Vagina (tissue), 2 donors: ENCODE results near the gene AMH. TPM values are rescaled to one million over a fixed set of nuclear protein-coding genes. Genes with fewer than 3 reads are reported as not detected.

Experiments used
- DNase-seq, 2 donors: peaks; one replicate each; pipeline ENCODE4 v3.0.0-alpha.2; 2017; ENCODE audit errors: extremely low spot score in 2 of 2
- H3K27ac ChIP-seq: fragments of 200-600 bp; sonication (generic); one replicate; pipeline ENCODE4 v1.5.1; 2019
- H3K27me3 ChIP-seq: fragments of 200-600 bp; sonication (generic); one replicate; pipeline ENCODE4 v1.5.1; 2019
- H3K36me3 ChIP-seq, 2 donors: fragments of 200-600 bp; sonication (generic); one replicate each; pipeline ENCODE4 v1.5.1; 2017 to 2019
- H3K4me1 ChIP-seq: fragments of 200-600 bp; sonication (generic); one replicate; pipeline ENCODE4 v1.5.1; 2019
- H3K4me3 ChIP-seq, 2 donors: fragments of 200-600 bp; sonication (generic); 1 replicate in 1 of 2; 2 replicates in 1 of 2; pipeline ENCODE4 v1.5.1; 2016 to 2019
- H3K9me3 ChIP-seq: fragments of 200-600 bp; sonication (generic); one replicate; pipeline ENCODE4 v1.5.1; 2019
- CTCF ChIP-seq, 3 experiments: fragments of 450-650 bp in 2 of 3; fragments of 200-600 bp in 1 of 3; sonication (generic) in 1 of 3; IDR thresholded peaks; one replicate each; pipeline ENCODE4 v1.5.1; 2017 to 2019; ENCODE audit warnings: antibody characterized with exemption in 3 of 3, mild to moderate bottlenecking in 2 of 3, moderate library complexity in 2 of 3
- POLR2A ChIP-seq, 2 donors: fragments of 450-650 bp; IDR thresholded peaks; one replicate each; pipeline ENCODE4 v1.6.1; 2017; ENCODE audit warnings: antibody characterized with exemption in 2 of 2, mild to moderate bottlenecking in 2 of 2, moderate library complexity in 2 of 2
- POLR2AphosphoS5 ChIP-seq, 2 donors: sonication (generic); formaldehyde crosslinking; IDR thresholded peaks; one replicate each; pipeline ENCODE4 v1.9.0; 2017; ENCODE audit warnings: antibody characterized with exemption in 2 of 2, mild to moderate bottlenecking in 2 of 2, low read depth in 1 of 2; ENCODE audit not compliant: insufficient read depth in 1 of 2
- intact Hi-C: fragments of 100-400 bp; cut with DNase I; formaldehyde crosslinking; loops from one replicate; pipeline ENCODE4 v1.15.1; 2023
- total RNA-seq: library from RNA; depleted of rRNA; stranded (reverse); fragments of >200 nt; gene quantifications from one replicate; pipeline ENCODE4 v1.2.3, GENCODE V29; 2016

AMH gene
- total RNA-seq, 1 donor from 2014 or later = 2.7 TPM

GRCh38 chr19:2286402-2287140 is 37.4 kb downstream of the AMH start:
- Histone ChIP-seq H3K9me3 (no peaks in the 10 kb centered on the region), H3K4me1 (peaks cover 34% of the 10 kb centered on the region), H3K4me3 (no peak overlapping the region), H3K27ac (no peak overlapping the region), H3K36me3 (no peaks in the 10 kb centered on the region), H3K27me3 (peaks cover 8% of the 10 kb centered on the region)
- intact Hi-C loops = no loop called here
- no peak for DNase-seq
- TF ChIP-seq CTCF (IDR thresholded peaks at IDR 0.05) (no peak), POLR2AphosphoS5 (IDR thresholded peaks at IDR 0.05; ENCODE audit: insufficient read depth in 1 of 2, low read depth in 1 of 2) (no peak), POLR2A (IDR thresholded peaks at IDR 0.05) (no peak)

GRCh38 chr19:2287585-2288337 is 38.6 kb downstream of the AMH start:
- TF ChIP-seq POLR2AphosphoS5 (IDR thresholded peaks at IDR 0.05; ENCODE audit: insufficient read depth in 1 of 2, low read depth in 1 of 2) = no peak
- no peak for TF ChIP-seq POLR2A (IDR thresholded peaks at IDR 0.05)
- no peak for TF ChIP-seq CTCF (IDR thresholded peaks at IDR 0.05)
- Histone ChIP-seq H3K4me3 (no peak overlapping the region), H3K27ac (no peak overlapping the region), H3K4me1 (peaks cover 22% of the 10 kb centered on the region), H3K9me3 (no peaks in the 10 kb centered on the region), H3K27me3 (peaks cover 8% of the 10 kb centered on the region), H3K36me3 (no peaks in the 10 kb centered on the region)
- no peak for DNase-seq
- intact Hi-C loops = no loop called here

GRCh38 chr19:2288338-2288817 is 39.3 kb downstream of the AMH start:
- Histone ChIP-seq H3K4me1 (peaks cover 22% of the 10 kb centered on the region), H3K27me3 (peaks cover 8% of the 10 kb centered on the region), H3K27ac (no peak overlapping the region), H3K9me3 (no peaks in the 10 kb centered on the region), H3K36me3 (no peaks in the 10 kb centered on the region), H3K4me3 (no peak overlapping the region)
- no peak for TF ChIP-seq CTCF (IDR thresholded peaks at IDR 0.05)
- no peak for TF ChIP-seq POLR2AphosphoS5 (IDR thresholded peaks at IDR 0.05; ENCODE audit: insufficient read depth in 1 of 2, low read depth in 1 of 2)
- TF ChIP-seq POLR2A (IDR thresholded peaks at IDR 0.05) = no peak
- intact Hi-C loops = no loop called here
- no peak for DNase-seq

GRCh38 chr19:2288818-2289713 is 39.9 kb downstream of the AMH start:
- no peak for TF ChIP-seq POLR2A (IDR thresholded peaks at IDR 0.05)
- TF ChIP-seq CTCF (IDR thresholded peaks at IDR 0.05) = no peak
- no peak for TF ChIP-seq POLR2AphosphoS5 (IDR thresholded peaks at IDR 0.05; ENCODE audit: insufficient read depth in 1 of 2, low read depth in 1 of 2)
- H3K27me3 ChIP-seq = peaks cover 8% of the 10 kb centered on the region
- intact Hi-C loops = no loop called here
- no peak for DNase-seq
- no peak overlapping the region for H3K27ac ChIP-seq
- H3K9me3 ChIP-seq = no peaks in the 10 kb centered on the region
- no peaks in the 10 kb centered on the region for H3K36me3 ChIP-seq
- no peak overlapping the region for H3K4me3 ChIP-seq
- peaks cover 24% of the 10 kb centered on the region for H3K4me1 ChIP-seq
